NCI-H1105 (cell line): Measurements from ENCODE around the gene IRX2.

Experiments used
- DNase-seq: peaks from one replicate; lab custom pipeline; 2025; lab: John Stamatoyannopoulos, UW

The IRX2 gene

DNA sequence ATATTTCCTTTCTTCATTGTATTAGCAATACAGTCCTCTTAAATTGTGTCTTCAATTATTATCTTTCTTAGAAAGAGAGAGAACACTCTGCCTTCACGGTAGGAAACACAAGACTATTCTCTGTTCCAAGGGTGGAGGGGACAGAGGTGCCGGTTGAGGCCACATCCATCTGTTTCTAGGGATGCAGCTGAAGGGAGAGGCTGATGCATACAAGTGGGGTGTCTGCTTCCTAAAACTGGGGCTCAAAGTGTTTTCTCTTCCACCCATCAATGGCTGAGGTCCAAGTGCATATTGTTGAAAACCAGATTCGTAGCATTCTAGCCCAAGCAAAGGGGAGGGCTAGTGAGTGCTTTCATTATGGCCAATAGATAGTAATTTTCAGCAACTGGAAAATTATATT, 9.5 kb downstream of the IRX2 start:
- no peak for DNase-seq

GRCh38 chr5:2740876-2741555, 10.5 kb downstream of the IRX2 start:
- no peak for DNase-seq

GRCh38 chr5:2740051-2740875, 11.2 kb downstream of the IRX2 start:
- DNase-seq, result no peak

DNA sequence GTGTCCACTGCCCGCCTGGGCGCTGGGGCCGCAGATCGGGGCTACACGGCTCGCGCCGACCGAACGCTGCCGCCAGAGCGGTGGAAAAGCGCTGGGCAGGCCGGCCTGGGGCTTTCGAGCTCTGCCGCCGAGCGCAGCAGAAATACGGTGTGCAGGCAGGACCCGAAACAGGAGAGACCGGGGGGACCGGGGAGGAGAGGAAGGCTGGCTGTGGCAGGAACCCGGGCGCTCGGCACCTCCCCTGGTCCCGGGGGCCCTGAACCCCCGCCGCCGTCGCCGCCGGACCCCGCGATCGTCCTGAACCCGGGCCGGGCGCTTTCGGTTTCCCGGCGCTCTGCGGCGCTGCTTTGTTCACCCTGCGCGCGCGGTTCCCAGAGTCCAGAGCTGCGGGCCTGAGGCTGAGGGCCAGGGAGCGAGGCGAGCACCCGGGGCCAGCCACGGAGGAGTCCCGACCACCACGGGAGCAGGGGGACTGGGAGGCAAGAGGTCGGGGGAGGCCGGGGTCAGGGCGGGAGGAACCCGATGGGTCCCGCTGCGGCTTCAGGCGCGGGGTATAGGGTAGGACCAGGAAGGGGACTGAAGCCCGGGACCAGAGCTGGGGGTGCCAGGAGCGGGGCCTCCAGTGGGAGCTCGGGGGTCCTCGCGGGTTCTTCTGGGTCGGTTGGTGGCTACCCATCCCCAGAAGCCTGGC, 12.0 kb downstream of the IRX2 start:
- no peak for DNase-seq

GRCh38 chr5:2738700-2739359, 12.6 kb downstream of the IRX2 start:
- no peak for DNase-seq

- no peak for DNase-seq
These were observed 13.2 kb downstream of the IRX2 start for GRCh38 chr5:2738156-2738699.

- no peak for DNase-seq
These were observed 14.0 kb downstream of the IRX2 start for GRCh38 chr5:2737273-2738155.

GRCh38 chr5:2736872-2737271, 14.6 kb downstream of the IRX2 start:
- no peak for DNase-seq

DNA sequence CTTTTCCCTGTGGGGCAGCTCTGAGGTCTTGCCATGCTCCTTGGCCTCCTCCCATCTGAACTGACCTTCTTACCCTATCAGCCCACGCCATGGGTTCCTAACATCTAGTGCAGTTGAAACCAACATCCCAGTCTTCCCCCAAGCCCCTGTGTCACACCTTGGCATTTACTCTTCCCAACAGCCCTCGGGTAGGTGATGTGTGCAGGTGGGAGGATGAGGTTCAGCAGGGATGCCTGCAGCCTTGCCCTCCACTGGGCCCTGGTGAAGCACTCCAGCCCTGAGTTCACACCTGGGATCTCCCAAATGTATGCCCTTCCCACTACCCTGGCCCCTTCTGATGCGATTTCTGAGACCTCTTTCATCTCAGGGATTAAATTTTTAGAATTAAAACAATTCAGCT, 15.5 kb downstream of the IRX2 start:
- no peak for DNase-seq

DNA sequence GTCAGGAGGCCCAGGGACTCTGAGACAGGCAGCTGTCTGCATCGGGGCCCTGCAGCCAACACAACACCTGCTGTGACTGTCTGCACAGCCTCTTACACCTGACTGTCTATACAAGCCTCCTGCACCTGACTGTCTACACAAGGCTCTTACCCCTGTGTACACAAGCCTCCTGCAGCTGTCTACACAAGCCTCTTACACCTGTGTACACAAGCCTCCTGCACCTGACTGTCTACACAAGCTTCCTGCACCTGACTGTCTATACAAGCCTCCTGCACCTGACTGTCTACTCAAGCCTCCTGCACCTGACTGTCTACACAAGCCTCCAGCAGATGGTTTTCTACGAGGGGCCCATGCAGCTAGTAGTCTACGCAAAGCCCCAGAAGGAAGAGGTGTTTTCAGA, 18.6 kb downstream of the IRX2 start:
- DNase-seq, result peak; percentile 46

GRCh38 chr5:2732004-2732403, 19.5 kb downstream of the IRX2 start:
- no peak for DNase-seq

DNA sequence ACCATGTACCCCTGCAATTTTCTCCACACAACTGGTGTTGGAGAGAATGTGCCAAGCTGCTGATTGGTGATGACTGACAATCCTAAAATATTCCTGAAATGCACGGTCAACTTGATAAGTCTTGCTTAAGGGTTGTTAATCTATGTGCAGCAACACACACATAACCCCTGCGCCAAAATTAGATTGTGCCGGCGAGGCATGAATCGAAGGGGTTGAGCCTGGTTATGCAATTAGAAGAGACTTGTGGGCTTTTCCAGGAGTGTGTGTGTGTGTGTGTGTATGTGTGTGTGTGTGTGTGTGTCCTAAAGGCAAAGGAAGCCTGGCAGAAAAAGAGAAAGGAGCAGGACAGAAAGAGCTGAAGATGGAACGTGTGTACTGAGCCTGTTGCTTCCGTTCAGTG, 22.3 kb downstream of the IRX2 start:
- no peak for DNase-seq

- DNase-seq, result no peak
These were observed 23.9 kb downstream of the IRX2 start for GRCh38 chr5:2727550-2727949.

DNA sequence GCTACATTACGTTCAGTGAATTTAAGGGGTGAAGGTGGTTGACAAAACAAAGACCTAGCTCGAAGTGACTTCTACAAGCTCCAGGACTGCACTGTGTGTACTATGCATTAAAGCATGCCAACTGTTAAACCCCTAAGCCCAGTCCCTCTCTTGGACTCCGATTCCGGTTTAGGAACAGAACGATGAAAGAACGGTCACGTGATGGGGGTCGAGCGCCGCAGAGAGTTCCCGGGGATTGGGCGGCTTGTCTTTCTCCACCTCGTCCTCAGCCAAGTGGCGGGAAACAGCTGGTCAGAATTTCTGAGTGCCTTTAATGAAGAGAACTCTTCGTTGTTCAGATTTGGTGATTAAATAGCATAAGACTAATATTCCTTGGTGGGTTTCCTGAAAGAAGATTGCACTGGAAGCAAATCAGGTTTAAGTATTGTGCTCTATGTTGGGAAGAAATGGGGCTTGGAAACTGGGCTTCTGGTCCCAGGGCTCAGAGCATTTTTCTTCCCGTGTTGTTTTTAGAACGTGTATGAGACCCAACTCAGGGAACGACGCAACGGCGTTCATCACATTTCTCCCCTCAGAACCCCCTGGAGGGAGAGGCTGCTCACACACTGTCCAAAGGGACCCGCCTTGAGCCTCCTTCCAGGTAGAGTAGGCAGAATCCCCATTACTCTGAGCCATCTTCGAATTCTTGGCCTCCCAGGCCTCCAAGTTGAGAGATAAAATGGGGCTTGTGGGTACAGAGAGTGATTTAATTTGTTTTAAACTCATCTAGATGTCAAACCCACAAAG, 25.3 kb downstream of the IRX2 start:
- DNase-seq, result no peak

- no peak for DNase-seq
These were observed 26.6 kb downstream of the IRX2 start for GRCh38 chr5:2724831-2725230.

- DNase-seq, result no peak
These were observed 27.4 kb downstream of the IRX2 start for GRCh38 chr5:2724031-2724581.

DNA sequence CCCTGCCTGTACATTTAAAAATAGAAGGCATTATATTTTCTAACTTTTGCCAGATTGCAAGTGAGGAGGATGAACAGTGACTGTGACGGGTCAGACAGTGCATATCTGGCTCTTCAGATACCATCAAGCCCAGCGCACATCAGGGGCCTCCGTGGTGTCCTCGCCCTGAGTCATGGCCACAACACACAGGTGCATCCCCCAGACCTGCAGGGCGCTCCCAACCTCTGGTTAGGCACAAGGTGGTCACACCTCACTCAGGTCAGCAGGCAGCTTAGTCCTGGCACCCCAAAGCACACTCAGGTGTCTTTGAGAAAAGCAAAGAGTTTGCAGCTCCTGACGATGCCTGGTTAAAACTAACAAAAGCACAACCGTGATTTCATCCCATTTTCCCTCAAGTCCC, 28.6 kb downstream of the IRX2 start:
- DNase-seq, result no peak

- no peak for DNase-seq
These were observed 29.9 kb downstream of the IRX2 start for GRCh38 chr5:2721385-2722138.

GRCh38 chr5:2719332-2719731, 32.1 kb downstream of the IRX2 start:
- DNase-seq, result no peak
